Eye (tissue), 1 donor: ENCODE measurements around the gene ZNRF3.
A peak's percentile ranks its signal among the peaks of the same experiment; 100 is the strongest.
"Not testable (repeated sequence)": the region's sequence is repeated elsewhere in the genome, so short reads cannot be mapped to it uniquely, and the experiment has no call there.

Experiments used
- DNase-seq: peaks from one replicate; pipeline ENCODE4 v3.0.0-alpha.2; 2015

Gene ZNRF3

GRCh38 chr22:29014293-29014692 lies 130.9 kb downstream of the ZNRF3 start:
- DNase-seq: peak; percentile 27

DNA sequence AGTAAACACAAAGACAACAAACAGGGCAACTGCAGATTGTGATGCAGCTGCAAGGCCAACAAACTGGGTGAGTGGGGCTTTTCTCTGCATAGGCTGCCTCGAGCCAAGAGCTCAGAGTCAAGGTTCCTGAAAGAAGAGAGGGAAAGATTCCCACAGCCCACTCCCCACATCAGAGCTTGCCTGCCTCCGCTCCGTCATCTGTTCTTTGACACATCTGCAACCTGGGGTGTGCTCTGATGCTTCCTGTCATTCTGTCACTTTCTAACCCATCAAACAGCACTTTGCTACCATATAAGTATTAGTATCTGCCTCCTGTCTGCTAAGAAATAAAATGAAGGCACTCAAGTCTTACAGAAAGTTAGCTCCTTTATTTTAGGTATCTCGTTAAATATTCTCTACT lies 131.4 kb downstream of the ZNRF3 start:
- peak; percentile 60 for DNase-seq

DNA sequence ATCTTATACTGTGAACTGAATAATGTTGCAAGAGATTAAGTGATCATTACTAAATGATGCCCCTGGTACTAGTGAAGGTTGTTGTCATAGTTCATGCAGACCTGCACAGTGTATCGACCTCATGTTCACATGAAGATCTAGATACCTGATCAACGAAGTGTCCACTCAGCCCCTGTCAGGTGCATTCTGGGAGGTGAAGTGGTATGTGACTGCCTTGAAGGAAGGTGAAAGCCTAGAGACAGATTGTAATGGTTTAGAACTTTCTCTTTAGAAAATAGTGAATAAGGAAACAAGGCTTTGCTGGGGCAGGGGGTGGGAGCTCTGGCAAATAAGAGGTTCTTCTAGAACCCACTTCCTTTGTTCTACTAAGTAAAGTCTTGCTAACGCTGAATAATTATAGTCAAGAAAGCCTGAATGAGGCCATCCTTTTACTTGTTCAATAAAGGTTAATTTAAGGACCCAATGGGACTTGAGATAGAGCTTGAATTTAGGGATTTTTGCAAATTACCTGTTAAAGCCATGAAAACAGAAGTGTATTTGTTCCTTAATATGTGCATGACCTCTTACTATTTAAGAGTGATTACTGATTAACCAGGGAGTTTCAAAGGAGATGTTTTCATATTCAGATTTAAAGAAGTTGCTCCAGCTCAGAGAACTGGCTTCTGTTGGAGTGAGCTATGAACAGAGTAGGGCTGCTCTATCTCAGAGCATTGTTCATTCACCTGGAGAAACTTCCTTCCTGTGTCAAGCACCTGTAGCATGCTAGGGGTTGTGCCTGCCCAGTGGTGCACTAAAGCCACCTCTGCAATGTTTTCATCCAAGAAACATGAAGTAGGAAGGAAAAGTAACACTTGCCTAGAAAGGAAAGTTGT lies 132.9 kb downstream of the ZNRF3 start:
- no peak for DNase-seq

DNA sequence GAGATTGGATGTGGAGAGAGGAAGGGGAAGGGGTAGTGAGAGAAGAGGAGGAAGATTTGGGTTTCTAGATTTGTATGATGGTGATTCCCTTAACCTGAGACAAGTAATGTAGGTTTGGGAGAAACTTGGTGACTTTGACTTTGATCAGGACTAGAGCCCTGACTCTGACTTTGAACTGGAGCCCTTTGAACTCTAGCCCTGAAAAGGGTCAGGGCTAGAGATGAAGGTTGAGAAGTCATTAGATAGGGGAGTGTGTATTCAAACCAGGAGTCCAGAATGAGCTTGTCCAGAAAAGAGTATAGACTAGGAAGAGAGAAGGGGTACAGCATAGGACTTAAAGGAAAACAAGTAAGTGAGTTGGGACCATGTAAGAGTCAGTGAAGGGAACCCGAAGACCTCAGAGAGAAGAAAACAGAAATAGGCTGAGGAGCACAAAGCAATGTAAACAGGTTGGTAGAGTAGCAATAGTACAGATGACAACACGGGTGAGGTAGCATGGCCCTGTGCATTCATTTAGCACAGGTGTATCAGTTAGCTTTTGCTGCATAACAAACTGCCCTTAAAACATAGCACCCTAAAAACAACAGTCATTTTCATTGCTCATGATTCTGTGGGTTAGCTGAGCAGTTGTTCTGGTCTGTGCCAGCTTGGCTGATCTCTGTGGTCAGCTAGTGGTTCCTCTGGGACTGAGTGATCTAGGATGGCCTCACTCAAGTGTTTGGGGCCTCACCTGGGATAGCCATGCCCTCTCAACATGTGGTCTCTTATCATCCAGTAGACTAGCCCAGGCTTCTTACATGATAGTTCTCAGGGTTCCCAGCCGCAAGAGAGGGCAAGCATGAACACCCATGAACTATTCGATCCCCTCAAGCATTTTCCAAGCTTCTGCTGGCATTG lies 135.2 kb downstream of the ZNRF3 start:
- no peak for DNase-seq

- no peak for DNase-seq
Observed at GRCh38 chr22:29022101-29022817, 138.9 kb downstream of the ZNRF3 start.

DNA sequence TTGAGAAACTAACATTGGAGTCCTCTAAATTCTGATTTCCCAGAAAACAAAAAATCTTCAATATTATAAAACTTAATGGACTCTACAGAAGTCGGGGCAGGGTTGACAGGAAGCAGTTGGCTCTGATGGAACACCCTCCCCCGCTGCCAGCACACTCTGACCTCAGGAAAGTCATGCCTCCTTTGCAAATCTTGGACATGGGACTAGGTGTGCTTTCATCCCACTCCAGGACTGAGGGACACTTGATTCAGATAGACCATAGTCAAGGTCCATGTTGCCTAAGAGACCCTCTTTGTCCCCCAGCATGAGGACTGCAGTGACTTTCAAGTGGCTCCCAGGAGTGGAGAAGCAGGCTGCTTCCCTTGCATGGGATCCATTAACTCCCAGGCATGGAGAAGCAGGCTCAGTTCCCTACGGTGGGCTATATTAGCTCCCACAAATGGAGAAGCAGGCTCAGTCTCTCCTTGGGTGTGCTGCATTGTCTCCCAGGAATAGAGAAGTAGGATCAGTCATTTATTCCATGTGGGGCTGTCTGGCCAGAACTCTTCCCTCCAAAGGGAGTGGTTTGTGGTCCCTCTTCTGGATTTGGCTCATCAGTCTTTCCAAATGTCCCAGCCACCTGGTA lies 139.9 kb downstream of the ZNRF3 start:
- DNase-seq: no peak

- no peak for DNase-seq
Observed at GRCh38 chr22:29026579-29026978, 143.2 kb downstream of the ZNRF3 start.

- DNase-seq: no peak
Observed at GRCh38 chr22:29028468-29028867, 145.1 kb downstream of the ZNRF3 start.

- no peak for DNase-seq
Observed at GRCh38 chr22:29029202-29030000, 146.0 kb downstream of the ZNRF3 start.

DNA sequence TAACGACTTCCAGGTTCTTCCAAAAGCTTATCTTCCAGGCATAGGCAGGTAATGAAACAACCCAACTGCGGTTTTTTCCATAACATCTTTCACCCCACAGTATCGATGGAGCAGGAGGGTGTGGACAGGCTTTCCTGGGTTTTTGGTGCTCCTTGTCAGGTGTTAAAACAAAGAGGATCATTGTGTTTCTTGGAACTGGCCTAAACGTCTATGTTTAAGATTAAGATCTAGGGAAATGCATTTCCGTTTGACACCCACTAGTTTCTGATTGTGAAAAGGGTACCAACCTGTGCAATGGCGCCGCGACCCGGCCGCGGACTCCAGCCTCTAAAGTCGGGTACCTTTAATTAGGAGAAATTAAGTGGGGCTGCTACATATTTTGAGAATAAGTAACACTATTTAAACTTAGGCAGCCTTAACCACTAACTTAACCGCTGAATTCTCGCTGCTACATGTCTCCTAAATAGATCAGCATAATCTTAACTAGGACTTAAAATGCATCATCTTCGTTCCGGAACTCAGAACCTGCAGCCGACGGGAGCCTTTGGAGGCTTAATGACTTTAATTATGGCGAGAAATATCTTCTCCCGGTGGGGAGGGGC lies 146.7 kb downstream of the ZNRF3 start:
- DNase-seq: peak; percentile 66

DNA sequence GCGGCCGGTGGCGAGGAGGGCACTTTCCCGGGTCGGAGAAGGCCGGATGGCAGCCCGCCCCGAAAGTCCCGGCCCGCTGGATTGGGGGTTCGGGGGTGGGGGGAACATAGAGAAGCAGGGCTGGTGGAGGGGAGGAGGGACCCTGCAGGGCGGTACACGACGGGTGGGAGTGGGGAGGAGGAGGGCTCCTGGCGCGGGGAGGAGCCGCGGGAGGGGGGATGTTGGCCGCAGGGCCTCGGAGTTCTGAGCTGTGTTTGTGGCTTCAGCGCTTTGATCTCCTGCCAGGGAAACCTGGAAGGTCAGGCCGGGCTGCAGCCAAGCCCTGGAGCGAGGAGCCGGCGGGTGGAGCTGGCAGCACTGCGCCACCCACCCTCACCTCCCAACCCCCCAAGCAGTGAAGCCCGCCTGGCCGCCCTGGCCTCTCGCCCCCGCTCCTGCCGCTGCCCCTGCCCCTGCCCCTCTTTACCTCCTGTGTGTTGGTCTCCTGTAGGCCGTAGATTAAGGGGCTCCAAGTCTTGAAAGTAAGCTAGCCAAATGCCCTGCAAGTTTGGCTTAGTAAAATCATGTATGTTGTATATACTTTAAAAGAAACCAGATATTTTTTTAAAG lies 147.3 kb downstream of the ZNRF3 start:
- peak; percentile 88 for DNase-seq

GRCh38 chr22:29031227-29032011 lies 148.0 kb downstream of the ZNRF3 start:
- DNase-seq: peak; percentile 86

- DNase-seq: no peak
Observed at GRCh38 chr22:29032014-29032475, 148.7 kb downstream of the ZNRF3 start.

- DNase-seq: no peak
Observed at GRCh38 chr22:29032584-29032983, 149.2 kb downstream of the ZNRF3 start.

GRCh38 chr22:29037340-29037932 lies 154.1 kb downstream of the ZNRF3 start:
- DNase-seq: no peak

- DNase-seq: no peak
Observed at GRCh38 chr22:29039148-29039547, 155.8 kb downstream of the ZNRF3 start.

DNA sequence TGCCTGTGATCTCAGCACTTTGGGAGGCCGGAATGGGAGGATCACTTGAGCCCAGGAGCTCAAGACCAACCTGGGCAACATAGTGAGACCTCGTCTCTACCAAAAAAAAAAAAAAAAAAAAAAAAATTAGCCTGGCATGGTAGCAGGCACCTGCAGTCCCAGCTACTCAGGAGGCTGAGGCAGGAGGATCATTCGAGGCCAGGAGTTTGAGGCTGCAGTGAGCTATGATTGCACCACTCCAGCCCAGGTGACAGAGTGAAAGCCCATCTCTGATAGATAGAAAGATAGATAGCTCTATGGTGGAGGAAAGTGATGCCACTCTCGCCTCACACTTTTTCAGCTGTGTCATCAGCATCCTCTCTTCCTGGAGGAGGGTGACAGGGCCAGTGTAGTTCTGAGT lies 156.3 kb downstream of the ZNRF3 start:
- not testable (repeated sequence) for DNase-seq

DNA sequence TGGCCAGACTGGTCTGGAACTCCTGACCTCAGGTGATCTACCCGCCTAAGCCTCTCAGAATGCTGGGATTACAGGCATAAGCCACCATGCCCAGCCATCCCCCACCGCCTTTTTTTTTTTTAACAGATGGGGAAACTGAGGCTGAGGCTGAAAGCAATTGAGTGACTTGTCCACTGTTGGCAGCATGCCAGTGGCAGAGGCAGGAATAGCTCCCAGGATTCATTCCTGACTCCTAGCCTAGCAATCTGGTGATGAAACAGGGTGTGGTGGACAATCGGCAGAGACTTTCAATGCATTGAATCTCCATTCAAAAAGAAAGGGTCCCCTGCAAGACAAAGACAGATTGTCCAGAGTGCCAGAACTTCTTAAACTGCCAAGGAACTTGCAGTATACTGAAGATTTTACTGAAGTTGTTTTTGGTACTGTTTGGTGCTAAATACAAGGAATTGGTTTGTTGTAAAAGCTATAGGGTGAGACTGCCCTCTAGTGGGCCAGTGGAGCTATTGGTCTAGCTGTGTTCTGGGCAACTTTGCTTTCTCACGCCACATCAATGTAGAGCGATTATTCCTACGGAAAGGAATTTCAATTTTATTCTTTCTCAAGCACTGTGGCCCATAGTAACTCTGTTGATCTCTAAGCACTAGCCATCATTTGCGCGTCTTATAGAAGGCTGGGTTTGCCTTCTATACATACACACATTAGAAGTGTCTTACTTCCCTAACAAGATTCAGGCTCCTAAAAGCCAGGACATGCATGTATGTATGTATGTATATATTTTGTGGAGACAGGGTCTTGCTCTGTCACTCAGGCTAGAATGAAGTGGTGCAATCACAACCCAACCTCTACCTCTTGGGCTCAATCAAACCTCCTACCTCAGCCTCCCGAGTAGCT lies 157.3 kb downstream of the ZNRF3 start:
- peak; percentile 93 for DNase-seq
